Neural cell (in vitro differentiated cells): ENCODE measurements around the gene ATP6V0E2. TPM values are rescaled to one million over a fixed set of nuclear protein-coding genes. Genes with fewer than 3 reads are reported as not detected.

Experiments used
- H2AFZ ChIP-seq: fragments of 200-600, 300-800 bp; sonication (generic), shearing (Covaris generic); 2 replicates; pipeline ENCODE4 v1.6.0; 2014; ENCODE audit warnings: low read depth, mild to moderate bottlenecking, antibody characterized with exemption, low read length, moderate library complexity
- H3F3A ChIP-seq: fragments of 200-600 bp; shearing (Covaris generic); 2 replicates; pipeline ENCODE4 v1.6.1; 2016; ENCODE audit warnings: mild to moderate bottlenecking, moderate library complexity, mixed read lengths, antibody characterized with exemption, low read length; ENCODE audit not compliant: insufficient read depth, poor library complexity, severe bottlenecking
- H3K27ac ChIP-seq: fragments of 200-600, 300-800 bp; sonication (generic), shearing (Covaris generic); 2 replicates; pipeline ENCODE4 v1.5.1; 2014; ENCODE audit warnings: mild to moderate bottlenecking, low read length, moderate library complexity
- H3K27me3 ChIP-seq: fragments of 300-800, 200-600 bp; sonication (generic), shearing (Covaris generic); 2 replicates; pipeline ENCODE4 v1.6.0; 2014; ENCODE audit warnings: mild to moderate bottlenecking, low read depth, low read length, moderate library complexity; ENCODE audit not compliant: insufficient read depth
- H3K36me3 ChIP-seq: fragments of 300-800, 200-600 bp; sonication (generic), shearing (Covaris generic); 2 replicates; pipeline ENCODE4 v1.5.1; 2014; ENCODE audit warnings: mild to moderate bottlenecking, antibody characterized with exemption, low read length, moderate library complexity; ENCODE audit not compliant: insufficient read depth
- H3K4me2 ChIP-seq: fragments of 300-800, 200-600 bp; sonication (generic), shearing (Covaris generic); 2 replicates; pipeline ENCODE4 v1.6.0; 2014; ENCODE audit warnings: mild to moderate bottlenecking, low read length
- H3K4me3 ChIP-seq: fragments of 300-800, 200-600 bp; sonication (generic), shearing (Covaris generic); 2 replicates; pipeline ENCODE4 v1.5.1; 2014; ENCODE audit warnings: mild to moderate bottlenecking, low read length, moderate library complexity
- H3K79me2 ChIP-seq: fragments of 200-600 bp; shearing (Covaris generic); replicated peaks from 2 replicates; pipeline ENCODE4 v1.6.0; 2014; ENCODE audit warnings: mild to moderate bottlenecking, low read length, moderate library complexity; ENCODE audit not compliant: insufficient read depth
- H3K9ac ChIP-seq: fragments of 300-800, 200-600 bp; sonication (generic), shearing (Covaris generic); 2 replicates; pipeline ENCODE4 v1.6.1; 2016; ENCODE audit warnings: mild to moderate bottlenecking, low read length, mixed read lengths
- H3K9me2 ChIP-seq: fragments of 200-600 bp; shearing (Covaris generic); 2 replicates; pipeline ENCODE4 v1.6.1; 2016; ENCODE audit warnings: mild to moderate bottlenecking, low read length, mixed read lengths; ENCODE audit not compliant: insufficient read depth
- H3K9me3 ChIP-seq: fragments of 200-600, 300-800 bp; sonication (generic), shearing (Covaris generic); 2 replicates; pipeline ENCODE4 v1.6.1; 2016; ENCODE audit warnings: mild to moderate bottlenecking, mixed run types, low read length, moderate library complexity, mixed read lengths
- H4K20me1 ChIP-seq: fragments of 200-600 bp; shearing (Covaris generic); 2 replicates; pipeline ENCODE4 v1.6.1; 2016; ENCODE audit warnings: mild to moderate bottlenecking, mixed run types; ENCODE audit not compliant: insufficient read depth
- EP300 ChIP-seq: fragments of 450-650 bp; conservative IDR thresholded peaks from 2 replicates; pipeline ENCODE4 v1.6.1; 2014; ENCODE audit warnings: antibody characterized with exemption, mild to moderate bottlenecking, moderate library complexity; ENCODE audit not compliant: poor library complexity, severe bottlenecking
- EZH2 ChIP-seq: fragments of 200-600, 300-800 bp; shearing (Covaris generic), sonication (generic); IDR thresholded peaks from 2 replicates; pipeline ENCODE4 v1.6.1; 2014; ENCODE audit warnings: antibody characterized with exemption, low read length, borderline replicate concordance, mild to moderate bottlenecking; ENCODE audit not compliant: insufficient read depth, poor library complexity, severe bottlenecking
- MXI1 ChIP-seq: fragments of 450-650 bp; conservative IDR thresholded peaks from 2 replicates; pipeline ENCODE4 v1.6.1; 2014; ENCODE audit warnings: antibody characterized with exemption, mild to moderate bottlenecking; ENCODE audit not compliant: poor library complexity, severe bottlenecking
- POLR2AphosphoS5 ChIP-seq: IDR thresholded peaks from 2 replicates; pipeline ENCODE4 v1.6.1; 2012
- RAD21 ChIP-seq: fragments of 450-650 bp; conservative IDR thresholded peaks from 2 replicates; pipeline ENCODE4 v1.6.1; 2014; ENCODE audit warnings: antibody characterized with exemption, mild to moderate bottlenecking, moderate library complexity
- SMC3 ChIP-seq: fragments of 450-650 bp; conservative IDR thresholded peaks from 2 replicates; pipeline ENCODE4 v1.6.1; 2014; ENCODE audit warnings: antibody characterized with exemption, mild to moderate bottlenecking, moderate library complexity; ENCODE audit not compliant: poor library complexity
- polyA plus RNA-seq: library from polyadenylated mRNA; depleted of rRNA; stranded (reverse); fragments of >200 nt; gene quantifications from 2 replicates; pipeline ENCODE4 v1.2.3, GENCODE V29; 2014
- TF ChIP-seq, protein P1 (sequence below): fragments of 450-650 bp; IDR thresholded peaks from 2 replicates; pipeline ENCODE4 v1.5.1; 2014; ENCODE audit warnings: antibody characterized with exemption, mild to moderate bottlenecking, moderate library complexity; ENCODE audit not compliant: poor library complexity, severe bottlenecking

Gene ATP6V0E2
- polyA plus RNA-seq, 1 donor from 2014 or later: 550 TPM

DNA sequence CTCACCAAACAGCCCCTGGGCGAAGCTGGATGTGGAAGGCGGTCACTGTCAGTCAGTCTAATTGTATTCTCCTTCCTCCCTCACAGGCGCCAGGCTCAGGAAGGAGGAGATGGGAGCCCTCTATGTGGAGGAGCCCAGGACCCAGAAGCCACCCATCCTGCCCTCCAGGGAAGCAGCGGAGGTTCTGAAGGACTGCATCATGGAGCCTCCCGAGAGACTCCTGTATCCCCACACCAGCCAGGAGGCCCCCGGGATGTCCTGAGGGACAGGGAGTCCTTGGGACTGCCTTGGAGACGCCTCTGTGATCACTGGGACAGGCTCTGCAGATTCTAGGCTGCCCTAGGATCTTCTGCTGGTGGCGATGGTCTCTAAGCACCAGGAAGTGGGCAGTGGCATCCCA is 9.7 kb upstream of the ATP6V0E2 start:
- Histone ChIP-seq H3K9me2 (no peaks in the 10 kb centered on the region), H3K4me3 (no peak overlapping the region), H3K27ac (no peak overlapping the region), H3K79me2 (no peaks in the 10 kb centered on the region), H3K9me3 (no peaks in the 10 kb centered on the region), H3K9ac (no peak overlapping the region), H3F3A (no peaks in the 10 kb centered on the region), H3K4me2 (no peak overlapping the region), H4K20me1 (no peaks in the 10 kb centered on the region), H2AFZ (no peak overlapping the region), H3K36me3 (peaks cover 6% of the 10 kb centered on the region), H3K27me3 (no peaks in the 10 kb centered on the region)
- no peak for TF ChIP-seq RAD21

DNA sequence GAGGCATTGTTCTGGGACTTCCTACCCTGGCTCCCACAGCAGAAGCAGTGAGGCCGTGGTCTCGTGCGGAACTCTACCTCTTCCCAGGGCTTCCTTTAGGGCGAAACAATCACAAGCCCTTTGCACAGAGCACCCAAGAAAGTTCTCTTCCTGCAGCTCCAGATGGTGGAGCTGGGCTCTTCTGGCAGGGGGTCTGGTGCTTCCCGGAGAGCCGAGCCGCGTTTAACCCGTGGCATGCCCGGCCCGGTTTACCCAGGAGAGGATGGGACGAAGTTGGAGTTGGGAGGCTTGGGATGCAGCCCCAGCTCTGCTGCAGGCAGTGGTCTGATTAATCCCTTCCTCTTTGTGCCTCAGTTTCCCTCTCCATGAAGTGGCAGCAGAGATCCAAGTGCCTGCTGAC is 9.0 kb upstream of the ATP6V0E2 start:
- H3F3A ChIP-seq: no peaks in the 10 kb centered on the region
- no peaks in the 10 kb centered on the region for H3K27me3 ChIP-seq
- no peaks in the 10 kb centered on the region for H4K20me1 ChIP-seq
- no peak overlapping the region for H3K27ac ChIP-seq
- no peaks in the 10 kb centered on the region for H3K79me2 ChIP-seq
- no peak overlapping the region for H2AFZ ChIP-seq
- no peak overlapping the region for H3K4me3 ChIP-seq
- H3K9me2 ChIP-seq: no peaks in the 10 kb centered on the region
- H3K36me3 ChIP-seq: peaks cover 6% of the 10 kb centered on the region
- TF ChIP-seq, protein P1, sequence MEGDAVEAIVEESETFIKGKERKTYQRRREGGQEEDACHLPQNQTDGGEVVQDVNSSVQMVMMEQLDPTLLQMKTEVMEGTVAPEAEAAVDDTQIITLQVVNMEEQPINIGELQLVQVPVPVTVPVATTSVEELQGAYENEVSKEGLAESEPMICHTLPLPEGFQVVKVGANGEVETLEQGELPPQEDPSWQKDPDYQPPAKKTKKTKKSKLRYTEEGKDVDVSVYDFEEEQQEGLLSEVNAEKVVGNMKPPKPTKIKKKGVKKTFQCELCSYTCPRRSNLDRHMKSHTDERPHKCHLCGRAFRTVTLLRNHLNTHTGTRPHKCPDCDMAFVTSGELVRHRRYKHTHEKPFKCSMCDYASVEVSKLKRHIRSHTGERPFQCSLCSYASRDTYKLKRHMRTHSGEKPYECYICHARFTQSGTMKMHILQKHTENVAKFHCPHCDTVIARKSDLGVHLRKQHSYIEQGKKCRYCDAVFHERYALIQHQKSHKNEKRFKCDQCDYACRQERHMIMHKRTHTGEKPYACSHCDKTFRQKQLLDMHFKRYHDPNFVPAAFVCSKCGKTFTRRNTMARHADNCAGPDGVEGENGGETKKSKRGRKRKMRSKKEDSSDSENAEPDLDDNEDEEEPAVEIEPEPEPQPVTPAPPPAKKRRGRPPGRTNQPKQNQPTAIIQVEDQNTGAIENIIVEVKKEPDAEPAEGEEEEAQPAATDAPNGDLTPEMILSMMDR: no peak
- TF ChIP-seq SMC3: no peak
- no peak for TF ChIP-seq EZH2
- no peak for TF ChIP-seq RAD21
- no peak for TF ChIP-seq EP300
- TF ChIP-seq MXI1: no peak
- no peaks in the 10 kb centered on the region for H3K9me3 ChIP-seq
- H3K9ac ChIP-seq: no peak overlapping the region
- H3K4me2 ChIP-seq: no peak overlapping the region

DNA sequence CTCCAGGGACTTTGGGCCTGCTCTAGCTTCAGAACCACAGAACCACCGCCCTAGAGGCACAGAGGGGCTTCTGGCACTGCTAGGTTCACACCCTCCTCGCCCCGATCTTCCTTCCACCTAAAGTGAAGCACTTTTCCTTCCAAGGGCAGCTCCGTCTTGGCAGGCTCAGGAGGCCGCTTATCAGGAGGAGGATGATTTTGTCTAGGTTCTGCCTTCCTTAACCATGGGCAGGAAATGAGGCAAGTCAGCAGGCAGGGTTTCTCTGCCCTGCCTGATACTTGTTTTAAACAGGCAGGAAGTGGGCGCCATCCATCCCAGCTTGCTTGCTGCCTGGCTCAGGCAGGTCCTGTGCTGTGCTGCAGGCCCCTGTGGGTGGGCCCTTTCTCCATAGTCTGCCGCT is 8.3 kb upstream of the ATP6V0E2 start:
- H4K20me1 ChIP-seq: no peaks in the 10 kb centered on the region
- H3K4me3 ChIP-seq: no peak overlapping the region
- H3K27me3 ChIP-seq: no peaks in the 10 kb centered on the region
- peaks cover 6% of the 10 kb centered on the region for H3K36me3 ChIP-seq
- no peaks in the 10 kb centered on the region for H3K79me2 ChIP-seq
- no peaks in the 10 kb centered on the region for H3K9me2 ChIP-seq
- H3K27ac ChIP-seq: no peak overlapping the region
- H3K9ac ChIP-seq: no peak overlapping the region
- H3K9me3 ChIP-seq: no peaks in the 10 kb centered on the region
- no peaks in the 10 kb centered on the region for H3F3A ChIP-seq
- TF ChIP-seq, protein P1: no peak
- no peak for TF ChIP-seq RAD21
- no peak for TF ChIP-seq EZH2
- no peak for TF ChIP-seq POLR2AphosphoS5
- no peak overlapping the region for H3K4me2 ChIP-seq
- H2AFZ ChIP-seq: no peak overlapping the region
